Stimulated activated CD8-positive, alpha-beta memory T cell treated with anti-CD3 and anti-CD28 coated beads, Interleukin-7, amount 100 ng/mL, for 4 hours (primary cell): Measurements from ENCODE around the gene NEK11.

Experiments used
- DNase-seq, 2 donors: peaks; one replicate each; pipeline ENCODE4 v3.0.0-alpha.2; 2020; ENCODE audit warnings: low read depth in 2 of 2

NEK11 gene

GRCh38 chr3:131223373-131224289 lies 197.0 kb downstream of the NEK11 start:
- DNase-seq: no peak

GRCh38 chr3:131224886-131225550 lies 198.3 kb downstream of the NEK11 start:
- no peak for DNase-seq

GRCh38 chr3:131228522-131228921 lies 201.8 kb downstream of the NEK11 start:
- DNase-seq: no peak

GRCh38 chr3:131231710-131232389 lies 205.2 kb downstream of the NEK11 start:
- no peak for DNase-seq

GRCh38 chr3:131232711-131233267 lies 206.1 kb downstream of the NEK11 start:
- no peak for DNase-seq

- DNase-seq: no peak
These were observed 207.4 kb downstream of the NEK11 start for GRCh38 chr3:131233900-131234668.

GRCh38 chr3:131236421-131236820 lies 209.7 kb downstream of the NEK11 start:
- DNase-seq: no peak

GRCh38 chr3:131238496-131238895 lies 211.8 kb downstream of the NEK11 start:
- no peak for DNase-seq

GRCh38 chr3:131239267-131239666 lies 212.6 kb downstream of the NEK11 start:
- DNase-seq: no peak

- no peak for DNase-seq
These were observed 215.5 kb downstream of the NEK11 start for GRCh38 chr3:131242201-131242600.

GRCh38 chr3:131250466-131250865 lies 223.8 kb downstream of the NEK11 start:
- no peak for DNase-seq

- DNase-seq: no peak
These were observed 233.8 kb downstream of the NEK11 start for GRCh38 chr3:131260525-131260924.

GRCh38 chr3:131261104-131261503 lies 234.4 kb downstream of the NEK11 start:
- no peak for DNase-seq

GRCh38 chr3:131275556-131275955 lies 248.9 kb downstream of the NEK11 start:
- DNase-seq: no peak

GRCh38 chr3:131277836-131278497 lies 251.3 kb downstream of the NEK11 start:
- no peak for DNase-seq

- no peak for DNase-seq
These were observed 252.9 kb downstream of the NEK11 start for GRCh38 chr3:131279577-131279976.

GRCh38 chr3:131282379-131282778 lies 255.7 kb downstream of the NEK11 start:
- DNase-seq: no peak

- no peak for DNase-seq
These were observed 256.3 kb downstream of the NEK11 start for GRCh38 chr3:131282967-131283366.

- no peak for DNase-seq
These were observed 257.2 kb downstream of the NEK11 start for GRCh38 chr3:131283862-131284261.

GRCh38 chr3:131284302-131284701 lies 257.6 kb downstream of the NEK11 start:
- no peak for DNase-seq

GRCh38 chr3:131285456-131285855 lies 258.8 kb downstream of the NEK11 start:
- DNase-seq: no peak
